Neural progenitor cell (in vitro differentiated cells): ENCODE measurements around the gene FNDC8.

ENCODE experiments used
- EZH2 ChIP-seq: fragments of 200-600 bp; sonication (generic); IDR thresholded peaks from 2 replicates; pipeline ENCODE4 v1.6.1; 2017; ENCODE audit warnings: antibody characterized with exemption, mild to moderate bottlenecking, moderate library complexity
- TF ChIP-seq, protein P1 (sequence below): fragments of 200-600 bp; sonication (generic); IDR thresholded peaks from 2 replicates; pipeline ENCODE4 v1.5.1; 2017; ENCODE audit warnings: antibody characterized with exemption, mild to moderate bottlenecking

DNA sequence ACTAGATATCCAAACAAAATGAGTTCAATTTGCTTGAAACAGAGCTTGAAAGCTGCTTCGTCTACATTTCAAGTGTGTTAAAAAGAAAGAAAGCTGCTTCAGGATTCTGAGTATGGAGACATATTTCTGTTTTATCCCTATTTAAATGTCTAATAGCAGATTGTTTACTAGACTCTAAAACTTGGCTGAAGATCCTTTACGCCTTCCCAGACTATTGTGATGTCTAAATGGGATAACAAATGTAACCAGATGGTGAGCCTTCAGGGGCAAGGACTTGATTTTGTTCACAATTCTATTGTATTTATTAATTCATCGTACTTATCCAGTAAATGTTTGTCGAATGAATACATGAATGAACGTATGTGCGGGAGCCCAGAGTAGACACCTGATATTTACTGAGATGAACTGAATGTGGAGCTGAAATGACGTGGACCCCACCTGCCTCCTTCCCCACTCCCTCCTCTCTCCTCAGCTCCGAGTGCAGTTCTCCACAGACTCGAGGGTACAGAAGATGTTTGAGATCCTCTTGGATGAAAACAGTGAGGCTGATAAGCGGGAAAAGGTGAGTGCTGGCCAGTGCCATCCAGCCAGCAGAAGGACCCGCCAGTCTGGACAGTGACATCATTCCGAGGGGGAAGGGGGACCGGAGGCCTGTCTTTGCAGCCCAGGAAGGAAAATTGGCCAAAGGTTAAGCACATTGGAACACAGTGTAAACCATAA is 31.2 kb downstream of the FNDC8 start:
- TF ChIP-seq, protein P1, sequence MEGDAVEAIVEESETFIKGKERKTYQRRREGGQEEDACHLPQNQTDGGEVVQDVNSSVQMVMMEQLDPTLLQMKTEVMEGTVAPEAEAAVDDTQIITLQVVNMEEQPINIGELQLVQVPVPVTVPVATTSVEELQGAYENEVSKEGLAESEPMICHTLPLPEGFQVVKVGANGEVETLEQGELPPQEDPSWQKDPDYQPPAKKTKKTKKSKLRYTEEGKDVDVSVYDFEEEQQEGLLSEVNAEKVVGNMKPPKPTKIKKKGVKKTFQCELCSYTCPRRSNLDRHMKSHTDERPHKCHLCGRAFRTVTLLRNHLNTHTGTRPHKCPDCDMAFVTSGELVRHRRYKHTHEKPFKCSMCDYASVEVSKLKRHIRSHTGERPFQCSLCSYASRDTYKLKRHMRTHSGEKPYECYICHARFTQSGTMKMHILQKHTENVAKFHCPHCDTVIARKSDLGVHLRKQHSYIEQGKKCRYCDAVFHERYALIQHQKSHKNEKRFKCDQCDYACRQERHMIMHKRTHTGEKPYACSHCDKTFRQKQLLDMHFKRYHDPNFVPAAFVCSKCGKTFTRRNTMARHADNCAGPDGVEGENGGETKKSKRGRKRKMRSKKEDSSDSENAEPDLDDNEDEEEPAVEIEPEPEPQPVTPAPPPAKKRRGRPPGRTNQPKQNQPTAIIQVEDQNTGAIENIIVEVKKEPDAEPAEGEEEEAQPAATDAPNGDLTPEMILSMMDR, result no peak
- no peak for TF ChIP-seq EZH2
